VCaP (cell line): Measurements from ENCODE around the gene E2F3.

Experiments used
- H3K27ac ChIP-seq: fragments of 450-650 bp; 2 replicates; pipeline ENCODE4 v1.5.1; 2017
- CTCF ChIP-seq: fragments of 450-650 bp; conservative IDR thresholded peaks from 2 replicates; pipeline ENCODE4 v1.5.1; 2017; ENCODE audit warnings: mild to moderate bottlenecking, moderate library complexity

The E2F3 gene

DNA sequence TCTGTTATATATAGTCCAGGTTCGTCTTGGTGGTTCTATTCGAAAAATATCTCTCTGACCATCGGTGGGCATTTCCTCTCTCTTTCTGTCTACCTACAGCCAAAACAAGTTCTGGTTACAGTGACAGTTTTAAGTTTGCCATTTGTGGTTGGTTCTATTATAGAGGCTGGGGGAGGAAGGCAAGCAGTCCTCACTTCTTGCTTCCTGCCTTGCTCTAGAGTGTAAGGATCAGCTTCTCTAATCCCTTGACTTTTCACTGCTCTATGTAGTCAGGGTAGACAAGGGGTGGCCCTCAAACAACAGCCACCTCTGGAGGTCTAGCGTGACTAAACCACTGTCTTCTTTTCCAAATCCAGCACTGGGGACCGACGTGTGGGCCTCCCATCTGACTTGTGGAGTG, 16.1 kb downstream of the E2F3 start:
- TF ChIP-seq CTCF: no peak
- H3K27ac ChIP-seq: peak overlapping the region; percentile 82

DNA sequence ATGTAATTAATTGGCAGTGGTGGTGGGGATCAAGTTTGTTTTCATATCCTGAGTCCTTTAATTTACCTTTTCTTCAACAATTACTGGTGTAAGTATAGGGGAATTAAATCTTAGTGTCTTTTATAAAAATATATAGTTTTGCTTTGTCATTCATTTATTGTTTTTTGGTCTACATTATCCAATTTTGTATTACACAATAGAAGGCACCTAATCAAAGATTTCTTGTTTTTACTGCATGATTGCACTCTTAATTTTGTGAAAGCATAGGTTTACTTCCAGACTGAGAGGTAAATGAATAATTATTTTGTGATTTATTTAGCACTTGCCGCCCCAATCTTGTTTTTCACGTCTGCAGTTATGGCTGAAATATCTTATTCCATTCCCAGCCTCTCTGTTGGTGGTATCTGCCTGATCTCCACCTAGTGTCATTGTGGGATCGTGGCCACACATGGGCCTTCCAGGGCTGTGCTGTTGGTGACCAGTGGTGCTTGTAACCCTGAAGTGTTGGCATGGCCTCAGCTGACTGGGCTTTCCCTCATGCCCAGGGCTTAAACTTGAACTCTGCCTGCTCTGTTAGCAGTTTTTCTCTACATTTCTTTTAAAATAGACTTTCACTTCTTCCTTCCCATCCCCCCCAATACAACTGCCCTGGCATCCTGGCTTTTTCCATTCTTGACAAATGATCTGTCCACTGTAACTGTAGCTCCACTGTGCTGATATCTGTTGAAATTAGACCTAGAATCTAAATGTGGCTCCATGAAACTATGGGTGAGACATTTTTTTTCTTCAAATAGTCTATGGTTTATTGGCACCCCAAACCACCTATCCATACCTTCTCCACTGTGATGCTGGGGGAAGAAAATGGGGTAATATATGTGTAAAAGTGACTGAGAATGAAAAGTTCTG, 24.8 kb downstream of the E2F3 start:
- TF ChIP-seq CTCF: no peak
- H3K27ac ChIP-seq: no peak overlapping the region

DNA sequence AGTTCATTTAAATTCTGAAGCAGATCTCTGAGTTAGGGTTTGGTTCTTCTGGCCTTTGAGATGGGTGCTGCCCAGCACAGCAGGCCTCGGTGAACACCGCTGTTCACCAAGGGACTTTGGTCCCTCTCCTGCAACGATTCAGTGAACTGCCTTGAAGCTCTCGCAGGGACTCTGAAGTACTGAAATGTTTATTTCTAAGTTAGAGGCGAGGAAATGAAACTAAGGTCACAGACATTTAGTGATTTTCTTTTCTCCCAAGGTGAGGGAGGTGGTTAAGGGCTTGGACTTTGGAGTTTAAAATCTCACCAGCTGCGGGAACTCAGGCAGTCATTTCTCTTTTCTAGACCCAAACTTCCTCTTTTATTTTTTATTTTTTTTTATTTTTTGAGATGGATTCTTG, 26.2 kb downstream of the E2F3 start:
- no peak overlapping the region for H3K27ac ChIP-seq
- TF ChIP-seq CTCF: no peak

- no peak for TF ChIP-seq CTCF
- no peak overlapping the region for H3K27ac ChIP-seq
These were observed 31.0 kb downstream of the E2F3 start for GRCh38 chr6:20432692-20433091.

DNA sequence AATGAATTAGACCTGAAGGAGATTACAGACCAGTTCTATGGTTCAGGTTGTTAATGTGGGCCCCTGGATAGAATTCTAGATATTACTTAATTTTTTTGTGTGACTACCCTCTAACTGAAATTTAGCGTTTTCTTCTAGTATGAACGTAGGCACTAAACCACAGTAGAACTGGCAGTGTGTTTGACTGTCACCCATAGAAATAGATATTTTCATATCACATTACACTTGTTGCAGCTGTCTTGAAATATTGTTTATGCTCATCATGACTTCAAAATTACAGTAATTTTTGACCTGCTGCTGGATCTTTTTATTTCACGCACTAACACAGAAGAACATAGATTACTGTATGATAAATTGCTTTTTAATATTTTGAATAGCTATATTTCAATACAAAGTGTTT, 31.6 kb downstream of the E2F3 start:
- TF ChIP-seq CTCF: no peak

GRCh38 chr6:20433929-20434328, 32.2 kb downstream of the E2F3 start:
- no peak overlapping the region for H3K27ac ChIP-seq
- no peak for TF ChIP-seq CTCF

More for the DNA sequence above, 31.6 kb downstream of the E2F3 start:
- H3K27ac ChIP-seq: no peak overlapping the region

DNA sequence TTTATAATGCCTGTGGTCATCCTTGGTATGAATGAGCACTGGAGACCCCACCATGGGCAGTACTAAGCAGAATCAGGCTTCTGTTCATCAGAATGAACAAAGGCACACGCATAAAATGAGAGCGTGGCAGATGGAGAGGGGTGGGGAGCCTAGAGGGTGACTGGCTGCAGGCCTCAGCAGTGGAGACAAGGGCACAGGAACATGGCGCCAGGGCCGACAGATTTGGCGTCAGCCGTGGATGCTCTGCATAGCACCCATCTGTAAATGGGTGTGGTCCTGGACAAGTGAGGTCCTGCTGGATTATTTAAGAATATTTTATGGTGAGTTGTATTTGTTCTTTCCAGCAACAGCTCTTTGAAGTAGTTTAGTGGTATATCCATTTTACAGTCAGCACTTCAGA, 33.1 kb downstream of the E2F3 start:
- TF ChIP-seq CTCF: no peak
- H3K27ac ChIP-seq: no peak overlapping the region
